GM21825 (cell line): ENCODE data around the gene NSG1.
"Not testable (repeated sequence)": the region's sequence is repeated elsewhere in the genome, so short reads cannot be mapped to it uniquely, and the experiment has no call there.

Experiments used
- ATAC-seq: cut with Tn5 transposase; IDR thresholded peaks from one replicate; pipeline ENCODE4 v1.9.1; 2021; ENCODE audit warnings: mild to moderate bottlenecking, moderate library complexity; ENCODE audit not compliant: unreplicated experiment

Gene NSG1

DNA sequence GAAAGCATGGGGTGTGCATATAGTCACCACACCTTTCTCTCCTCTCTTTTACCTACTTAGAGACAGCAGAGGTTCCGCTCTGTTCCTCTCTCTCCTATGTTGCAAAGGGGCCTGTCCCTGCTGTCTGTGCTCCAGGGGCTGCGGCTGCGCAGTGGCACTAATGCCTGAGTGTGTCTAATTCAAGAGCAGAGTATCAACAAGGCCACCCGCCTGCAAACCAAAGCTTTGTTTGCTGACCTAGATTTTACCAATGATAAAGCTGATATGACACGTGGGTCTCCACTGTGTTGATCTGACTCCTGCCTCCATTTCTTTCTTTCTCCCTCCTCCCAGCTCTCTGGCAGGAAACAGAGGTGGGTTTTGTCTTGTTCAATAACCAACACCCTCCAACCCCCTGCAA lies 74.9 kb downstream of the NSG1 start:
- no peak for ATAC-seq

DNA sequence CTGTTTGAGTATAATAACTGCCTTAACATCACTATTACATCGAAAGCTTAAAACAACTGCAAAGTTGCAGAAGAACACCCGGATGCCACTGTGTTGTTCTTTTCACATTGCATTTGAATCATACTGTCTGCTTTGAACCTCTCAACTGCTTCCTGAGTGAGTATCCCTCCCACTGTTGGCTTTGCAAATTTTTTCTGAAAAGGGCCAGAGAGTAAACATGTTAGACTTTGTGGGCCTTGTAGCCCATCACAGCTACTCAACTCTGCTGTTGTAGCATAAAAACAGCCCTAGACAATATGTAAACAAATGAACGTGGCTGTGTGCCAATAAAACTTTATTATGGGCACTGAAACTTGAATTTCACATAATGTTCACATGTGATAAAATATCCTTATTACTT lies 76.1 kb downstream of the NSG1 start:
- no peak for ATAC-seq

DNA sequence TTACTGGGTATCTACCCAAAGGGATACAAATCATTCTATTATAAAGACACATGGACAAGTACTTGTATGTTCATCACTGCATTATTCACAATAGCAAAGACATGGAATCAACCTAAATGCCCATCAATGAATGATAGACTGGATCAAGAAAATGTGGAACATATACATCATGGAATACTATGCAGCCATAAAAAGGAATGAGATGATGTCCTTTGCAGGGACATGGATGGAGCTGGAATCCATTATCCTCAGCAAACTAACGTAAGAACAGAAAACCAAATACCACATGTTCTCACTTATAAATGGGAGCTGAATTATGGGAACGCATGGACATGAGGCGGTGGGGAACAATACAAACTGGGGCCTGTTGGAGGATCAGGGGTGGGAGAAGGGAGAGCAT lies 78.3 kb downstream of the NSG1 start:
- ATAC-seq = not testable (repeated sequence)
